ENCODE data around the gene TSPAN18.

- TF ChIP-seq EZH2 (IDR thresholded peaks at IDR 0.05) (no peak), TCF7L2 (IDR thresholded peaks at IDR 0.05; ENCODE audit: borderline replicate concordance, extremely low read depth, insufficient read depth, insufficient read length) (no peak), JUND (IDR thresholded peaks at IDR 0.05) (no peak), POLR2AphosphoS5 (IDR thresholded peaks at IDR 0.05; ENCODE audit: low read depth, low read length) (no peak)
Measured at GRCh38 chr11:44876194-44876723, 149.5 kb downstream of the TSPAN18 start.

Data from HCT116 (cell line).